Erythroblast (primary cell): ENCODE measurements around the gene GTPBP3.

Experiments used
- GATA1 ChIP-seq: IDR thresholded peaks from 2 replicates; pipeline ENCODE4 v1.6.1; 2011; ENCODE audit warnings: low read depth, mild to moderate bottlenecking, control low read depth, low read length, moderate library complexity
- POLR2A ChIP-seq: IDR thresholded peaks from 2 replicates; pipeline ENCODE4 v1.6.1; 2011; ENCODE audit warnings: mild to moderate bottlenecking, low read length

DNA sequence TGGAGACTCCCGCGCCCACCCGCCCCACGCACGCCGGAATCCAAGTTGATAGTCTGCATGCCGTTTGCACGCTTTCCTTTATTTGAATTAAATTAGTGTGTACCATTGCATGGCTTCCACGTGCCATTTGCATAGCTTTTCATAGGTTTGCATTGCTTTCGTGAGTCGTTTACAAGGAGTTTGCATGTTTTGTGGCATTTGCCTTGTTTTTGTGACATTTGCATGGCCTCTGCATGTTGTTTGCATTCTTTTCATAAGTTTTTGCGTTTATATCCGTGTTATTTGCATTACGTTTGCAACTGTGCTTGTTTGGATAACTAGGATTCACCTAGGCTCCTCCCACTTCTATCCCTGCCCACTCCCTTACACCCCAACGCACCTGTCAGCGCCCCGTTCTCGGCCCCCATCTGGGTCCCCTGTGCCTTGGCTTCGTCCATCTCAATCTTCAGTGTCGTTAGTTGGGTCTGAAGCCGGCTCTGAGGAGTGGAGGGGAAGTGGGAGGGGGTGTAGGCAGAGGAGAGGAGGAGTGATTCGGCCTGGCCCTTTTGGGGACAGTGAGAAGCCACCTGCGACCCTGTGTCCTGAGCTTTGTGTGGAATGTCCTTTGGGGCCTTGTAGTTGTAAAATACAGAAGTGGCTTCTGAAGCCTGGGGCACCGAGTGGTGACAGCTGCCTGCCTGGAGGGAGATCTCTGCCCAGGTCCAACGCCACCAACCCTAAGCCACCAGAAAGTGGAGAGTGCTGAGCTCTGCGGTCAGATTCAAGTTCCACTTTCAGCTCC is 54.2 kb downstream of the GTPBP3 start:
- TF ChIP-seq POLR2A (no peak), GATA1 (no peak)
